Stimulated activated CD4-positive, alpha-beta T cell treated with anti-CD3 and anti-CD28 coated beads, Interleukin-2, amount 100 ng/mL, for 24 hours (primary cell): ENCODE data around the gene TGM3.
"Not testable (repeated sequence)": the region's sequence is repeated elsewhere in the genome, so short reads cannot be mapped to it uniquely, and the experiment has no call there.

Experiments used
- DNase-seq, 2 donors: peaks; one replicate each; pipeline ENCODE4 v3.0.0-alpha.2; 2020

TGM3 gene, protein sequence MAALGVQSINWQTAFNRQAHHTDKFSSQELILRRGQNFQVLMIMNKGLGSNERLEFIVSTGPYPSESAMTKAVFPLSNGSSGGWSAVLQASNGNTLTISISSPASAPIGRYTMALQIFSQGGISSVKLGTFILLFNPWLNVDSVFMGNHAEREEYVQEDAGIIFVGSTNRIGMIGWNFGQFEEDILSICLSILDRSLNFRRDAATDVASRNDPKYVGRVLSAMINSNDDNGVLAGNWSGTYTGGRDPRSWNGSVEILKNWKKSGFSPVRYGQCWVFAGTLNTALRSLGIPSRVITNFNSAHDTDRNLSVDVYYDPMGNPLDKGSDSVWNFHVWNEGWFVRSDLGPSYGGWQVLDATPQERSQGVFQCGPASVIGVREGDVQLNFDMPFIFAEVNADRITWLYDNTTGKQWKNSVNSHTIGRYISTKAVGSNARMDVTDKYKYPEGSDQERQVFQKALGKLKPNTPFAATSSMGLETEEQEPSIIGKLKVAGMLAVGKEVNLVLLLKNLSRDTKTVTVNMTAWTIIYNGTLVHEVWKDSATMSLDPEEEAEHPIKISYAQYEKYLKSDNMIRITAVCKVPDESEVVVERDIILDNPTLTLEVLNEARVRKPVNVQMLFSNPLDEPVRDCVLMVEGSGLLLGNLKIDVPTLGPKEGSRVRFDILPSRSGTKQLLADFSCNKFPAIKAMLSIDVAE

DNA sequence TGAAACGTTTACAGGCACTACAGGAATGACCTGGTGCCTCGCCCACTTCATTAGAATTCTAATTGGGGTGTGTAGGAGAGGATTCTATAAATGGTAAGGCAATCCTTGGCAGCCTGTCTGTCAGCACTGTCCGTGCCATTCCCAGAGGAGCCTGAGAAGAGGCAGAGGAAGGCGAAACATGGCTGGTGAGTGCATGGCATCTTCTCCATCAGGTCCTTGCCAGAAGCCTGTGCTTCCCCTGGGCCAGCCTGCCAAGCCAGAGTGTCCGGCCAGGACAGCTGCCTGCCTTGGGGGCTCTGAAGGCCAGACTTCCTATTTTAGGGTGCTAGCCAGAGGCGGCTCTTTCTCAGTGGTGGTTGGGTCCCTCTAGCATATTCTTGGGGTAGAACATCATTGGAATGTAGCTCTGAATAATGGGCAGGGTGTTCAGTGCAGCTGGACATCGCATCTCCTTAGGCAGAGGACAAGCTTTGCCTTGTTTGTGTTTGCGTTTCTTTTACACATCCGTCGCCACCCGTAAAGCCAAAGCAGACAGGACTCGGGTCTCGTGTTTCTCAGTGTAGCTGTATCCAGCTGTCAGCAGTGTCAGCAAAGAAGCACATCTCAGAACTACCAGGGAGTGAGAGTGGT lies at the start of gene TGM3:
TSS of gene TGM3 (plus strand) at position 116 of the 630 bp plus-strand sequence. CDS start at position 179, 63 bp downstream.
- DNase-seq: no peak

DNA sequence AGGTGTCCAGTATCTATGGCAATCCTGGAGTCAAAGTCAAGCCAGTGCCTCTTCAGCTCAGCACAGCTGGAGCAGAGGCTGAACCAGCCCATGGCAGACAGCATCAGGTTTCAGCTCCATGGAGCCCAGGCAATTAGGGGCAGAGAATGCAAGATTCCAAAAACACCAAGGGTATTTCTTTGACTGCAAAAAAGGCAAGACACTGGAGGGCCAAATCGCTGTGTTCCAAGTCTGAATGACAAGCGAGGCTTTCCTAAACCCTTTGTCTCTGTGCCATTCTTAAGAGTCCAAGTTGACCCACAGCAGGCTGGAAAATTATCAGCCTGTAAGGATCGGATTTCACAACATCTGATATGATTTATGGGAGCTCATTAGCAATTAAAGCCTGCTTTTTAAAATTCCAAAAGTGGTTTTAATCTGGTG lies 49.7 kb upstream of the TGM3 start:
- DNase-seq: no peak

DNA sequence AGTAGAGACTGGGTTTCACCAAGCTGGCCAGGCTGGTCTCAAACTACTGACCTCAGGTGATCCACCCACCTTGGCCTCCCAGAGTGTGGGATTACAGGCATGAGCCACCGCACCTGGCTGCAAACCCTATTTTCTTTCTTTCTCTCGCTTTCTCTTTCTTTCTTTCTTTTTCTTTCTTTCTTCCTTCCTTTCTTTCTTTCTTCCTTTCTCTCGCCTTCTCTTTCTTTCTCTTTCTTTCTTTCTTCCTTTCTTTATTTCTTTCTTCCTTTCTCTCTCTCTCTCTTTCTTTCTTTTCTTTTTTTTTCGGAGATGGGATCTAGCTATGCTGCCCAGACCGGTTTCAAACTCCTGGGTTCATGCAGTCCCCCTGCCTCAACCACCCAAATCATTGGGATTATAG lies 47.0 kb upstream of the TGM3 start:
- no peak for DNase-seq

DNA sequence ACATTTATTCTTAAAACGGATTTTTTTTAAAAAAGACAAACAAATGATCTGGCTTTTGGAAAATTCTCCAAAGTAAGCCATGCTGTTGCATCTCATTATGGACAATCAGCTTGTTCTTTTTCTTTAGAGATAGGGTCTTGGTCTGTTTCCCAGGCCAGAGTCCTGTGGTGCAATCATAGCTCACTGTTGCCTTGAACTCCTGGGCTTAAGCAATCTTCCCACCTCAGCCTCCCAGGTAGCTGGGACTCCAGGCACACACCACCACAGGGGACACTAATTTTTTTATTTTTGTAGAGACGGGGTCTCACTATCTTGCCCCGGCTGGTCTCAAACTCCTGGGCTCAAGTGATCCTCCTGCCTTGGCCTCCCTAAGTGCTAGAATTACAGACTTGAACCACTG lies 45.9 kb upstream of the TGM3 start:
- DNase-seq: no peak

DNA sequence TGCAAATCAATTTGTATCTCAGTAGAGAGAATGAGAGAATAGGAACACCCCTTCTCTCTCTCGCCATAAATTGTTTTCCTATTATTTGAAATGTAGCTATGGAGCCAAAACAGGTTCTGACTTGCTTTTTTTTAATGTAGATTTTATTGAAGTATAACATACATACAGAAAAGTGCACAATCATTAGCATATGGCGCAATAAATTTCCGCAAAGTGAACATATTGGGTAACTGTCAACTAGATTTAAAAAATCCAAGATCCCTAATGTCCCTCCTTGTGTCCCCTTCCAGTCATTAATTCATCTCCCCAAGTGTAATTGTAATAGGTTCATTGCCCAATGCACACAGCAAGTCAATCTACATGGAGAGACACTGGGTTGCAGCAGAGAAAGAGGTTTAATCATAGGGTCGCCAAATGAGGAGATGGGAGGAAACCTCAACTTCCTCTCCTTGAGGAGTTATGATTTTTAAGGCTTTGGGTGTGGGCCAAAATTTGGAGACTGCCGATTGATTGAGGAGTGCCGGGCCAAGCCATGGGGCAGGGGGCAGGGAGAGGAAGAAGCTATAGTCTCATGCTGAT lies 43.3 kb upstream of the TGM3 start:
- DNase-seq: no peak

DNA sequence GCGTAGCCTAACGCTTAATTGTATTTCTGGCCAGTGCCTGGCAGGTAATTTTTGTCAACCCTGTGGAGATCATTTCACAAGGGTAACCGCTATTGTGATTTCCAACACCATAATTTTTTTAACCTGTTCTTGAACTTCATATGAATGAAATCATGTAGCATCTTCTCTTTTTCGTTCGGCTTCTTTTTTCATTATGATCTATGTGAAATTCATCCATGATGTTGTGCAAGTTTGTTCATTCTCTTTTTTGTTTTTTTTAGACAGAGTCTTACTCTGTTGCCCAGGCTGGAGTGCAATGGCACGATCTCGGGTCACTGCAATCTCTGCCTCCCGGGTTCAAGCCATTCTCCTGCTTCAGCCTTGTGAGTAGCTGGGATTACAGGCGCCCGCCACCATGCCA lies 42.5 kb upstream of the TGM3 start:
- no peak for DNase-seq

DNA sequence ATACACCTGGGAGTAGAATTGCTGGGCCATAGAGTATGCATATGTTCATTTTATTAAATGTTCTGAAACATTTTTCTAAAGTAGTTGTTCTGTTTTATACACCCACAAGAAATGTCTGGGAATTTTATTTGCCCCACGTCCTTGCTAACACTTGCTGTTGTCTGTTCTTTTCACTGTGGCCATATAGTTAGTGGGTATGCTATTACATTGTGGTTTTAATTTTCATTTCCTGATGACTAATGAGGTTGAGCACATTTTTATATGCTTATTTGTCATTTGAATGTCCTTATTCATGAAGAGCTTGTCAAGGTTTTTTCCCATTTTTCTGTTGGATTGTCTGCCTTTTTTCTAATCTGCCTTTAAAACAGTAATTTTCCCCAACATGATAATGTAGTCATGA lies 41.5 kb upstream of the TGM3 start:
- no peak for DNase-seq

DNA sequence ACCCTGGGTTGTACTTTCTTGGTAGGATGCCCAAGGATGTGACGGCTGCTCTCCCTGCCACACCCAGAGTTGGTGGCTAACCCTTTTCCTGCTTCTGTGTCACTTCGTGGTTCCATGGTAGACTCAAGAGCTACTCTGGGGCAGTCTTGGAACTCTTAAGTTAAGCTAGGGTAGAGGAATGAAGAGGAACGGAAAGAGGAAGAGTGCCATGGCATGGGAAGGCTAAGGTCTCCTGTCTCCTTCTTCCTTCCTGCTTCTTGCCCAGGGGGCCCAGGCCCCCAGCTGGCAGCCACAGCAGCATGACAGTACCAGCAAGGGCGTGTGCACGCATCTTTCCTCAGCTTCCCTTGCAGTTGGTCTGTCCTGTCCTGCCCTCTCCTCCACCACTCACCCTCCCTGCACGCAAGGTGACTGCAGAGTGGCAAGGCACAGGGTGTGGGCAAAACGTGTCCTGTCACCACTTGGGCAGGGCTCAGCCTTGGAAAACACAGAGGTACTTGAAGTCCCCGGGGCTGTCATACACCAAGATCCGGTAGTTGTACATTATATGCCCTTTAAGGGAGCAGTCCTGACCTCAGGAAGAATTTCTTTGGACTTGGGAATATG lies 39.8 kb upstream of the TGM3 start:
- no peak for DNase-seq

DNA sequence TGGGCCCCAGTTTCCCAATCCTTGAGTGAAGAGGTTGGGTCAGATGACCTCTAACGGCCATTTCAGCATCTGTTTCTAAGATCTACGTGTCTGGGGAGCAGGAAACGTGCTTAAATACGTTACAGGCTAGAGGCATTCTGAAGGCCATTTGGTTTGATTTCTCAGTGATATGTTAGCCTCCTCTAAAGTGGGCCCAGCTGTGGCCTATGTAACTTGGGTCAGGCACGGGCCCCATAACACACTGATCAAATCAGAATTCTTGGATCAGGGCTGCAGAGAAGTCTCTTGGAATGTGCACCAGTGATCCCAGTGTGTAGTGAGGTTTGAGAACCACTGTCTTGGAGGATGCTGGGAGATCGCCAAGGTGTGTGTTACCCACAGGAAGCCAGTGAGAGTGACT lies 36.1 kb upstream of the TGM3 start:
- no peak for DNase-seq

DNA sequence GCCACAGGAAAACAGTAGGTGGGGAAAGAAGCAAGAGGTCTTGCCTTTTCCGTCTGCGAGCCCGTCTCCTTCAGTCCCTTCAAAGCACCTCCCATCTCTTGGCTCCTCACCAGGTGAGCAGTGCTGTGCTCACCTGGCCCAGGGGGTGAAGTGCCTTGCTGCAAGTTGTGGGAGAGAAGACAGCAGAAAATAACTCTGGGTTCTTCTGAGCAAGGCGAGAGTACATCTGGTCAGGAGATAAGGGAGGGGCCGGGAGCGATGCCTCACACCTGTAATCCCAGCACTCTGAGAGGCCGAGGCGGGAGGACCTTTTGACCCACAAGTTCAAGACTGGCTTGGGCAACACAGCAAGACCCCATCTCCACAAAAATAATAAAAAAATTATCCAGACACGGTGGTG lies 35.6 kb upstream of the TGM3 start:
- no peak for DNase-seq

DNA sequence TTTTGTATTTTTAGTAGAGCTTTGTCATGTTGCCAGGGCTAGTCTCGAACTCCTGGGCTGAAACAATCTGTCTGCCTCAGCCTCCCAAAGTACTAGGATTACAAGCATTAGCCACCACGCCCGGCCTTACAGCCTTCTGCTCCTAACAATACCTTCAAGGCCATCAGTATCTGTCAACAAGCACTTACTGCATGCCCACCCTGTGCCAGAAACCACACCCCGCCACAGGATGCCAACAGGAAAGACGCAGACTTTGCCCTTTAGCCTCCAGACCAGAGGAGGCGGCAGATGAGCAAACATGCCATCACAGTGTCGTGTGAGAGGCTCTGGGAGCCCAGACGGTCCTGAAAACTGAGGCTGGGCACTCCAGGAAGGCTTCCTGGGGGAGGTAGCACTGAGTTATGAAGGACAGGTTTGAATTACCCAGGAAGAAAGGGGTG lies 34.7 kb upstream of the TGM3 start:
- no peak for DNase-seq

DNA sequence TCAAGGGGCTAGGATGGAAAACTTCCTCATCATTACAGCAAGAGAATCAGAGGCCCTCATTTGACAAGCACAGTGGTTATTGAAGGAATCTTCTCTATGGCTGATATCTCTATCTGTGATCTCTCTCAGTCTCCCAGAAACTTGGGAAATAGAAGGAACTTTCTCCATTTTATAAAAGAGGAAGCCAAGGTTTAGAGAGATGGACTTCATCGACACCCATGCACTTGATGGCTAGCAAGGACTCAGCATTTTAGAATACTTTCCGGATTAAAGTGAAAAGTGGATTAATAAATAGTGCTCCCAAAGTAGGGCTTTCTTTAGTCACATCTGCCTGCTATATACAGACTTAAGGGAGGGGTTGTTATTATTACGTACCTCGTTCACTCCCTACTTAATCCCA lies 34.2 kb upstream of the TGM3 start:
- no peak for DNase-seq

DNA sequence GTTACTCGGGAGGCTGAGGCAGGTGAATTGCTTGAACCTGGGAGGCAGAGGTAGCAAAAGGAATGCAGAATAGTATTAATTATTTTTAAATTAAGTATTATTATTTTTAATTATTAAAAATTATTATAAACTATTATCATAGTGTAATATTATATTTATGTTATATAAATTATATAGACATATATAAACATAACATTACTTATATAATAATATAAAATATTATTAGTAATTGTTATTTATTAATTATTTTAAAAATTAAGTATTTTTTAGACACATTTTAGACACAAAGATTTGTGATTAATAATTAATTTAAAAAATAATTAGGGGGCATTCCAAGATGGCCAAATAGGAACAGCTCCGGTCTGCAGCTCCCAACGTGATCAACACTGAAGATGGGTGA lies 31.7 kb upstream of the TGM3 start:
- no peak for DNase-seq

DNA sequence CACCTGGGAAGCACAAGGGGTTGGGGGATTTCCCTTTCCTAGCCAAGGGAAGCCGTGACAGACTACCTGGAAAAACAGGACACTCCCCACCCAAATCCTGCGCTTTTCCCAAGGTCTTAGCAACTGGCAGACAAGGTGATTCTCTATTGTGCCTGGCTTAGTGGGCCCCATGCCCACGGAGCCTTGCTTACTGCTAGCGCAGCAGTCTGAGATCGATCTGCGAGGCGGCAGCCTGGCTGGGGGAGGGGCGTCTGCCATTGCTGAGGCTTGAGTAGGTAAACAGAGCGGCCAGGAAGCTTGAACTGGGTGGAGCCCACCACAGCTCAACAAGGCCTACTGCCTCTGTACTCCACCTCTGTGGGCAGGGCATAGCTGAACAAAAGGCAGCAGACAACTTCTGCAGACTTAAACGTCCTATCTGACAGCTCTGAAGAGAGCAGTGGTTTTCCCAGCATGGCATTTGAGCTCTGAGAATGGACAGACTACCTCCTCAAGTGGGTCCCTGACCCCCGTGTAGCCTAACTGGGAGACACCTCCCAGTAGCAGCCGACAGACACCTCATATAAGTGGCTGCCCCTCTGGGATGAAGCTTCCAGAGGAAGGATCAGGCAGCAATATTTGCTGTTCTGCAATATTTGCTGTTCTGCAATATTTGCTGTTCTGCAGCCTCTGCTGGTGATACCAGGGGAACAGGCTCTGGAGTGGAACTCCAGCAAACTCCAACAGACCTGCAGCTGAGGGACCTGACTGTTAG lies 31.0 kb upstream of the TGM3 start:
- DNase-seq: not testable (repeated sequence)

DNA sequence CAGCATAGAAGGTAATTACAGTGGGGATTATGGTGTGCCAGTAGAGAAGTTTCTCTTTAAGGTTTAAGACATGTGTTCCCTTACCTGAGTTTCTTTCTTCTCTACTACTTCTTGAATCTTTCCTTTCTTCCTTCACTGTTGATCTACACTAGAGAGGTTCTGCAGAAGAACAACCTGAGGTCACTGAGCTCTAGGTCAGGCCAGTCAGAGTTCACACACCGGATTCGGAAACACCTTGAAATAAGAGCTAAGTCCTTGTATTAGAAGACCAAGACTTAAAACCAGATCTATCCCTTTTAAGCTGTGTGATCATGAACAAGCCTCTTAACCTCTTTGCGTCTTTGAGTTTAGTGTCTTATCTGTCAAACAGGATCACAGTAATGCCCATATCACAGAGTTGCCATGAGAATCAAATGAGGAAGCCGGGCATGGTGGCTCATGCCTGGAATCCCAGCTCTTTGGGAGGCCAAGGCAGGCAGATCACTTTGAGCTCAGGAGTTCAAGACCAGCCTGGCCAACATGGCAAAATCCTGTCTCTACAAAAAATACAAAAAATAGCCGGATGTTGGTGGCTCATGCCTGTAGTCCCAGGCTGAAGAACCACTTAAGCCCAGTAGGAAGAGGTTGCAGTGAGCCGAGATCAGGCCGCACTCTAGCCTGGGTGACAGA lies 22.0 kb upstream of the TGM3 start:
- DNase-seq: no peak

DNA sequence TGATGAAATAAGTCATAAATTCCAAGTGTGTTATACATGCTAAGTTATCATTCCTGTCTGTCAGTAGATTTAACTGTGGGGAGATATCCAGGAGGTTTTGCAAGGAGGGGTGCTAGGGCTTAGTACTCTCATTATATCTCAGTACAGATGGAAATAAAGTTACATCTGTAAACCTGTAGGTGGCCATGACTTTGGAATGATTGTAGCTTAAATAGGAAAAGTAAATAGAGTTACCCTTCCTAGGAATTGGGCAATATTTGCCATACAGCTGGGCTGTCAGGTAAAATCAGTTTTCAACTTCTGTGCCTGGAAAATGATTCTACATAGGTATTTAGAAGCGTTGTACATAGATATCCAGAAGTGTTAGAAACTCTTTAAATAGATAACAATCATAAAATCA lies 19.8 kb upstream of the TGM3 start:
- no peak for DNase-seq

DNA sequence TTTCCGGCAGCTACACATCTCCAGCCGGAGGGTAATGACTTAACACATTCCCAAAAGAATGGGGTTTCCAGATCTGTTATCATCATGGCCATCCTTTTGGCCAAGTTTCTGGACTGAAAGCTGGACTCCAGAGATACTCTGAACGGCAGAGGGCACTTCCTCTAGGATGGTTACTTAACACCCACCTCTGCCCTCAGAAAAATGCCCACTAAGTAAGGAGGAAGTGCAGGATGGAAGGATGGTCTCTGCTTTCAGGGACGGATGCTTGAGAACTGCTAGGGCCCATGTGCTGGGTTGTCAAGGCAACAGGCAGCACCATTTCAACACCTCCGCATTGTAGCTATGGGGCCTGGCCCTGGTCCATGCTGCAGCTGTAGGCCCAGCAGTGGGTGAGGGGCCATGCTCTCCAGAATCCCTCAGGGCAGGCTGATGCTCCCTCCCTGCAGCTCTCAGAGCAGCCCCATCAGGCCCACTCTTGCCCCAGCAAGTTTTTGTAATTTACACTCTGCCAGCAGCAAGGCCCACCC lies 16.5 kb upstream of the TGM3 start:
- DNase-seq: no peak

DNA sequence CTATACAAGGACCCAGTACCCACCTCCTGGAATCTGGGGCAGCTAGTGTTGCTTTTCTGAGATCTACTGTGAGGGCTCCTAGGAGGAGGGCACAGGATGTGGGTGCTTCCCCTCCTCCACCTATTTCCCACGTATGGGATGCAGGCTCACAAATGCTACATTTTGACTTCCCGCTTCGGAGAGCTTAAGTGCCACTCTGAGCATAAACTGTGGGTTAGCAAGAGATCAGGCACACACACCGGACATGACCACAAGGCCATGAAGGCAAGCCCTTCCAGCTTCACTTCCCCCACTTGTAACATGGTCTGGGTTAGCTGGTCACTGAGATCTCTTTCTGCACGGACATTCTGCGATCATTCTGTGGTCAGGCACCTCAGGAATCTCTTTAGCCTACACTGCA lies 15.7 kb upstream of the TGM3 start:
- no peak for DNase-seq

DNA sequence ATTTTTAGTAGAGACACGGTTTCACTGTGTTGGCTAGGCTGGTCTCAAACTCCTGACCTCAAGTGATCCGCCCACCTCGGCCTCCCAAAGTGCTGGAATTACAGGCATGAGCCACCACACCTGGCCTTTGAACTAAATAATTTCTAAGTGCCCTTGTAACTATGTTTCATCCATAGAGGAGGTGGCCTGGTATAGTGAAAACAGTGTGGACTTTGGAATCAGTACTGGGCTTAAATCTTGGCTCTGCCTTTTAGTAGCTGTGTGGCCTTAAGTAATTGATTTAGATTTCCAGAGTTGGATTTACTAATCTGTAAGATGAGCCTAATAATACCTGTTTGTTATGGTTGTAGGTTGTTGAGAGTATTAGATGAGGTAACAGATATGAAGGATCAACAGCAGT lies 14.2 kb upstream of the TGM3 start:
- DNase-seq: no peak

DNA sequence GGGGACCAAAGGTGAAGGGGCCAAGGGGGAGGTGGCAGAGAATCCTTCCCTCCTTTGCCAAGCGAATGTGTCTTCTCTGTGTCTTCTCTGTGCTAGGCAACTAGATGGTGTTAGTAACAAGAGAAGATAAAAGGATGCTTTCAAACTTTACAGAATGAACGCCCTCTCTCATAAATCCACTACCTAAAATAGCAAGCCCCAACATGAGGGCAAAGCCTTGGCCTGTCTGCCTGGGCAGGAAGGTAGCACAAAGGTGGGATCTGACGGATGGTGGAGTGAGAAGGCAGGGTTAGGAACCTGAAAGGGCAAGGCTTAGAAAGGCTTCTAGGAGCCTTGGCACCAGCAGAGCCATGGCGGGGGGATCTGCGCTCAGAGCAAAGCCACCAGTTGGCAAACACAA lies 13.6 kb upstream of the TGM3 start:
- DNase-seq: no peak

DNA sequence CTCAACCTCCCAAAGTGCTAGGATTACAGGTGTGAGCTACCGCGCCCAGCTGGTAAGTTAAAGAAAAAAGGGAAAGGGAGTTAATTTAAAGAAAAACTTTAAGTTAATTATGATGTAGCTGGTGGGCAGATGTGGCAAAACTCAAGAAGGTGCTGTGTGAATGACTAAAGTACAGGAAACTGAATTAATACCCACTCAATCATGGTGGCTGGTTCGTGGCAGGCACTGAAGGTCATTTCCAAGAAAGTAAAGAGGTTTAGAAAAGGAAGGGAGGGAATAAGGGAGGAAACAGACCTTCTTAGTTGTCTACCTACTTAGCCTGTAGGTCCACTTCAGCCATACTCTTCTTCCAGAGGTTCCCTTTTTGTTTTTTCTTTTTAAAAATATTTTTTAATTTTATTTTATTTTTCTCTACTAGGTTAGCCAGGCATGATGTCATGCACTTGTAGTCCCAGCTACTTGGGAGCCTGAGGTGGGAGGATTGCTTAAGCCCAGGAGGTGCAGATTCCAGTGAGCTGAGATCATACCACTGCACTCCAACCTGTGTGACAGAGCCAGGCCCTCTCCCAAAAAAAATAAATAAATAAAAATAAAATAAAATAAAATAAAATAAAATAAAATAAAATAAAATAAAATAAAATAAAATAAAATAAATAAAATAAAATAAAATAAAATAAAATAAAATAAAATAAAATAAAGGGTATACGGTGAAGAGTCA lies 11.9 kb upstream of the TGM3 start:
- no peak for DNase-seq
